Activated naive CD4-positive, alpha-beta T cell treated with anti-CD3 and anti-CD28 coated beads, Interleukin-2, amount 10 ng/mL, durations not matched to agents 7 days and 5 days (primary cell): ENCODE measurements around the gene ITPRID1.

Experiments used
- CTCF ChIA-PET: fragments of 350-600 bp; sonication (Branson Sonifier 250); formaldehyde crosslinking; loops from one replicate; lab custom pipeline; 2021; ENCODE audit warnings: antibody characterized with exemption; lab: Charles Lee
- DNase-seq: peaks from one replicate; pipeline ENCODE4 v3.0.0-alpha.2; 2020
- H3K27ac Mint-ChIP-seq: one replicate; pipeline ENCODE4 v1.8.0; 2021; ENCODE audit warnings: mild to moderate bottlenecking, moderate library complexity, mixed read lengths
- H3K27me3 Mint-ChIP-seq: one replicate; pipeline ENCODE4 v1.8.0; 2021; ENCODE audit warnings: mild to moderate bottlenecking, mixed read lengths
- H3K36me3 Mint-ChIP-seq: one replicate; pipeline ENCODE4 v1.8.0; 2021; ENCODE audit warnings: mixed read lengths
- H3K4me1 Mint-ChIP-seq: one replicate; pipeline ENCODE4 v1.8.0; 2021; ENCODE audit warnings: mixed read lengths
- H3K4me3 Mint-ChIP-seq: one replicate; pipeline ENCODE4 v1.8.0; 2021; ENCODE audit warnings: mild to moderate bottlenecking, moderate library complexity, mixed read lengths
- H3K9me3 Mint-ChIP-seq: one replicate; pipeline ENCODE4 v1.8.0; 2021; ENCODE audit warnings: mixed read lengths

Gene ITPRID1

GRCh38 chr7:31683445-31684225, 169.7 kb downstream of the ITPRID1 start:
- no peaks in the 10 kb centered on the region for H3K9me3 Mint-ChIP-seq
- no peaks in the 10 kb centered on the region for H3K36me3 Mint-ChIP-seq
- DNase-seq: no peak
- H3K4me1 Mint-ChIP-seq: no peaks in the 10 kb centered on the region
- no peaks in the 10 kb centered on the region for H3K27me3 Mint-ChIP-seq
- CTCF ChIA-PET: no interaction called here
- no peak overlapping the region for H3K27ac Mint-ChIP-seq
- H3K4me3 Mint-ChIP-seq: no peak overlapping the region

GRCh38 chr7:31687024-31687748, 173.3 kb downstream of the ITPRID1 start, which contains the start of gene PPP1R17:
Gene PPP1R17, plus strand, starts transcription at chr7:31687215. Its CDS starts 5,227 bp downstream, at chr7:31692442.
- Mint-ChIP-seq H3K36me3 (no peaks in the 10 kb centered on the region), H3K4me1 (no peaks in the 10 kb centered on the region), H3K27me3 (no peaks in the 10 kb centered on the region), H3K9me3 (no peaks in the 10 kb centered on the region), H3K27ac (no peak within 1 kb of the TSS), H3K4me3 (no peak within 1 kb of the TSS)
- CTCF ChIA-PET: no interaction called here
- no peak for DNase-seq

GRCh38 chr7:31688372-31688771, 174.5 kb downstream of the ITPRID1 start:
- DNase-seq: no peak
- Mint-ChIP-seq H3K9me3 (no peaks in the 10 kb centered on the region), H3K4me3 (no peak overlapping the region), H3K27ac (no peak overlapping the region), H3K27me3 (no peaks in the 10 kb centered on the region), H3K4me1 (no peaks in the 10 kb centered on the region), H3K36me3 (no peaks in the 10 kb centered on the region)
- CTCF ChIA-PET: no interaction called here

GRCh38 chr7:31688996-31689395, 175.1 kb downstream of the ITPRID1 start:
- H3K27ac Mint-ChIP-seq: no peak overlapping the region
- H3K9me3 Mint-ChIP-seq: no peaks in the 10 kb centered on the region
- DNase-seq: no peak
- H3K4me1 Mint-ChIP-seq: no peaks in the 10 kb centered on the region
- H3K36me3 Mint-ChIP-seq: no peaks in the 10 kb centered on the region
- H3K27me3 Mint-ChIP-seq: no peaks in the 10 kb centered on the region
- CTCF ChIA-PET: no interaction called here
- H3K4me3 Mint-ChIP-seq: no peak overlapping the region

- CTCF ChIA-PET: no interaction called here
- Mint-ChIP-seq H3K27ac (no peak overlapping the region), H3K9me3 (no peaks in the 10 kb centered on the region), H3K4me1 (no peaks in the 10 kb centered on the region), H3K4me3 (no peak overlapping the region), H3K27me3 (no peaks in the 10 kb centered on the region), H3K36me3 (no peaks in the 10 kb centered on the region)
- no peak for DNase-seq
Measured at GRCh38 chr7:31690935-31691334, 177.0 kb downstream of the ITPRID1 start.

- H3K27ac Mint-ChIP-seq: no peak overlapping the region
- no peaks in the 10 kb centered on the region for H3K36me3 Mint-ChIP-seq
- no peak overlapping the region for H3K4me3 Mint-ChIP-seq
- H3K4me1 Mint-ChIP-seq: no peaks in the 10 kb centered on the region
- no peaks in the 10 kb centered on the region for H3K27me3 Mint-ChIP-seq
- H3K9me3 Mint-ChIP-seq: no peaks in the 10 kb centered on the region
- no peak for DNase-seq
- CTCF ChIA-PET: no interaction called here
Measured at GRCh38 chr7:31692451-31692850, 178.6 kb downstream of the ITPRID1 start.

GRCh38 chr7:31692871-31693270, 179.0 kb downstream of the ITPRID1 start:
- CTCF ChIA-PET: no interaction called here
- Mint-ChIP-seq H3K4me3 (no peak overlapping the region), H3K9me3 (no peaks in the 10 kb centered on the region), H3K36me3 (no peaks in the 10 kb centered on the region), H3K27me3 (no peaks in the 10 kb centered on the region), H3K4me1 (no peaks in the 10 kb centered on the region), H3K27ac (no peak overlapping the region)
- no peak for DNase-seq

GRCh38 chr7:31695859-31696614, 182.1 kb downstream of the ITPRID1 start:
- no peaks in the 10 kb centered on the region for H3K4me1 Mint-ChIP-seq
- CTCF ChIA-PET: no interaction called here
- DNase-seq: no peak
- no peak overlapping the region for H3K27ac Mint-ChIP-seq
- H3K27me3 Mint-ChIP-seq: no peaks in the 10 kb centered on the region
- H3K4me3 Mint-ChIP-seq: no peak overlapping the region
- no peaks in the 10 kb centered on the region for H3K9me3 Mint-ChIP-seq
- no peaks in the 10 kb centered on the region for H3K36me3 Mint-ChIP-seq

GRCh38 chr7:31699050-31699449, 185.2 kb downstream of the ITPRID1 start:
- Mint-ChIP-seq H3K27me3 (no peaks in the 10 kb centered on the region), H3K4me3 (no peak overlapping the region), H3K27ac (no peak overlapping the region), H3K9me3 (no peaks in the 10 kb centered on the region), H3K36me3 (no peaks in the 10 kb centered on the region), H3K4me1 (no peaks in the 10 kb centered on the region)
- no peak for DNase-seq
- CTCF ChIA-PET: no interaction called here

- no peaks in the 10 kb centered on the region for H3K4me1 Mint-ChIP-seq
- no peak overlapping the region for H3K27ac Mint-ChIP-seq
- H3K27me3 Mint-ChIP-seq: no peaks in the 10 kb centered on the region
- H3K4me3 Mint-ChIP-seq: no peak overlapping the region
- no peak for DNase-seq
- H3K9me3 Mint-ChIP-seq: peaks cover 3% of the 10 kb centered on the region
- H3K36me3 Mint-ChIP-seq: no peaks in the 10 kb centered on the region
- CTCF ChIA-PET: no interaction called here
Measured at GRCh38 chr7:31702354-31702753, 188.5 kb downstream of the ITPRID1 start.

- Mint-ChIP-seq H3K4me1 (no peaks in the 10 kb centered on the region), H3K4me3 (no peak overlapping the region), H3K27me3 (no peaks in the 10 kb centered on the region), H3K36me3 (no peaks in the 10 kb centered on the region), H3K27ac (no peak overlapping the region), H3K9me3 (peaks cover 3% of the 10 kb centered on the region)
- CTCF ChIA-PET: no interaction called here
- DNase-seq: no peak
Measured at GRCh38 chr7:31705377-31705776, 191.5 kb downstream of the ITPRID1 start.

GRCh38 chr7:31707089-31707488, 193.2 kb downstream of the ITPRID1 start:
- Mint-ChIP-seq H3K27ac (no peak overlapping the region), H3K4me1 (no peaks in the 10 kb centered on the region), H3K9me3 (peaks cover 3% of the 10 kb centered on the region), H3K36me3 (no peaks in the 10 kb centered on the region), H3K4me3 (no peak overlapping the region), H3K27me3 (no peaks in the 10 kb centered on the region)
- CTCF ChIA-PET: no interaction called here
- DNase-seq: no peak
